ENCODE data around the gene EPS15. TPM values are rescaled to one million over a fixed set of nuclear protein-coding genes. Genes with fewer than 3 reads are reported as not detected.

The EPS15 gene
- polyA plus RNA-seq, 1 donor (not counting 4 experiments of a cell fraction or from before 2014, with no cell fraction given) = 33.2 TPM

DNA sequence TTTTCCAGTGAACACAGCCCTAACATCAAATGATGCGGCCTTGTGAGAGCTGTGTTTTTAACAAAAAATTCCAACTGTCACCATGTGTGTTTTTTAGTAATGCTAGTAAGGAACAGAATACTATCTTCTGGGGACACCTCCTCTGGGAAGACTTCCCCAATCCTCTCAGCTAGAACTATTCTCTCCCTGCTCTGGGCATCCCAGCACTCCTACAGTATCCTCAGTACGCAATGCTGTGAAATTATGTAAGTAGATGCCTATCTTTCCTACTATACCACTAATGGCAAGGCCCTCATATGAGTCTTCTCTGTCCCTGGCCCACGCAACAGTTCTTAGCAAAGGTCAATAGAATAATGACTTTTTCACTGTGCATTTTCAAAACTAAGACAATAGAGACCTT is 169.2 kb downstream of the EPS15 start:
- H3K9me3 ChIP-seq (ENCODE audit: control insufficient read depth, low read depth, low read length) = no peaks in the 10 kb centered on the region
- no peak overlapping the region for H3K4me3 ChIP-seq (ENCODE audit: control insufficient read depth in 2 of 3, extremely low read depth in 1 of 3, insufficient read depth in 2 of 3, low read depth in 1 of 3, low read length in 3 of 3)
- TF ChIP-seq, protein P1, sequence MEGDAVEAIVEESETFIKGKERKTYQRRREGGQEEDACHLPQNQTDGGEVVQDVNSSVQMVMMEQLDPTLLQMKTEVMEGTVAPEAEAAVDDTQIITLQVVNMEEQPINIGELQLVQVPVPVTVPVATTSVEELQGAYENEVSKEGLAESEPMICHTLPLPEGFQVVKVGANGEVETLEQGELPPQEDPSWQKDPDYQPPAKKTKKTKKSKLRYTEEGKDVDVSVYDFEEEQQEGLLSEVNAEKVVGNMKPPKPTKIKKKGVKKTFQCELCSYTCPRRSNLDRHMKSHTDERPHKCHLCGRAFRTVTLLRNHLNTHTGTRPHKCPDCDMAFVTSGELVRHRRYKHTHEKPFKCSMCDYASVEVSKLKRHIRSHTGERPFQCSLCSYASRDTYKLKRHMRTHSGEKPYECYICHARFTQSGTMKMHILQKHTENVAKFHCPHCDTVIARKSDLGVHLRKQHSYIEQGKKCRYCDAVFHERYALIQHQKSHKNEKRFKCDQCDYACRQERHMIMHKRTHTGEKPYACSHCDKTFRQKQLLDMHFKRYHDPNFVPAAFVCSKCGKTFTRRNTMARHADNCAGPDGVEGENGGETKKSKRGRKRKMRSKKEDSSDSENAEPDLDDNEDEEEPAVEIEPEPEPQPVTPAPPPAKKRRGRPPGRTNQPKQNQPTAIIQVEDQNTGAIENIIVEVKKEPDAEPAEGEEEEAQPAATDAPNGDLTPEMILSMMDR (optimal IDR thresholded peaks at IDR 0.05 in 1 of 3, IDR thresholded peaks at IDR 0.05 in 1 of 3, conservative IDR thresholded peaks at IDR 0.05 in 1 of 3; ENCODE audit: extremely low read depth in 1 of 3, insufficient read depth in 2 of 3, low read length in 3 of 3) = no peak
- TF ChIP-seq EZH2 (IDR thresholded peaks at IDR 0.05; ENCODE audit: low read length) = no peak
- no peaks in the 10 kb centered on the region for H3K79me2 ChIP-seq (ENCODE audit: control insufficient read depth, insufficient read depth, low read length)
- H3K4me2 ChIP-seq (ENCODE audit: control insufficient read depth, extremely low read depth, insufficient read depth, low read depth, low read length) = no peak overlapping the region
- H3K36me3 ChIP-seq (ENCODE audit: control insufficient read depth in 2 of 2, extremely low read depth in 1 of 2, insufficient read depth in 2 of 2, low read length in 2 of 2) = peaks cover 0 to 1% of the 10 kb centered on the region in 2 experiments
- peaks cover 6% of the 10 kb centered on the region for H3K27me3 ChIP-seq (ENCODE audit: control insufficient read depth, extremely low read depth, insufficient read depth, low read length)
- H2AFZ ChIP-seq (ENCODE audit: control insufficient read depth, low read length) = no peak overlapping the region
- DNase-seq (ENCODE audit: low read depth, low spot score) = no peak
- H4K20me1 ChIP-seq (ENCODE audit: control insufficient read depth, extremely low read depth, insufficient read depth, low read length) = no peaks in the 10 kb centered on the region
- no peak overlapping the region for H3K9ac ChIP-seq (ENCODE audit: control insufficient read depth, extremely low read depth, insufficient read depth, low read length)
- H3K27ac ChIP-seq (ENCODE audit: control insufficient read depth, insufficient read depth, low read length) = no peak overlapping the region
- no peaks in the 10 kb centered on the region for H3K4me1 ChIP-seq (ENCODE audit: control insufficient read depth, extremely low read depth, insufficient read depth, low read length)
- no peaks in the 10 kb centered on the region for H3K9me1 ChIP-seq (ENCODE audit: control insufficient read depth, extremely low read depth, insufficient read depth, low read length)
- no peak for FAIRE-seq
- dilution Hi-C loops (cut with MboI; ENCODE audit: extremely low pct_ligation_motif_present, low sequenced_read_pairs) = no loop called here

DNA sequence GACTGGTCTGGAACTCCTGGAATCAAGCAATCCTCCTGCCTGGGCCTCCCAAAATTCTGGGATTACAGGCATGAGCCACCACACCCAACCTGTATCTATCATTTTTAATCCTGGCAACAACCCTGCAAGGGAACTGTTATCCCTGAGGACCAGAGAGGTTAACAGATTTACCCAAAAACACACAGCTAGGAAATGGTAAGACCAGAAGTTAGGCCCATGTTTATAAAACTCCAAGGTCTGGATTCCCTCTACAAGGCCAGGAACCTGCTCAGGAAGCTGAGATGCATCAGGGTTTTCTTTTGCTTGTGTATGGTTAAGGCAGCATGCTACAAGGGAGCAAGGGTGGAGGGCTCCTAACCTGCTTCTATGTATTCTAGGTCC is 170.9 kb downstream of the EPS15 start:
- Histone ChIP-seq H3K9me3 (ENCODE audit: control insufficient read depth, low read depth, low read length) (no peaks in the 10 kb centered on the region), H3K9ac (ENCODE audit: control insufficient read depth, extremely low read depth, insufficient read depth, low read length) (no peak overlapping the region), H3K27ac (ENCODE audit: control insufficient read depth, insufficient read depth, low read length) (no peak overlapping the region), H3K4me3 (ENCODE audit: control insufficient read depth in 2 of 3, extremely low read depth in 1 of 3, insufficient read depth in 2 of 3, low read depth in 1 of 3, low read length in 3 of 3) (no peak overlapping the region), H3K36me3 (ENCODE audit: control insufficient read depth in 2 of 2, extremely low read depth in 1 of 2, insufficient read depth in 2 of 2, low read length in 2 of 2) (no peaks in the 10 kb centered on the region), H2AFZ (ENCODE audit: control insufficient read depth, low read length) (no peak overlapping the region), H3K9me1 (ENCODE audit: control insufficient read depth, extremely low read depth, insufficient read depth, low read length) (no peaks in the 10 kb centered on the region), H3K79me2 (ENCODE audit: control insufficient read depth, insufficient read depth, low read length) (no peaks in the 10 kb centered on the region), H3K4me2 (ENCODE audit: control insufficient read depth, extremely low read depth, insufficient read depth, low read depth, low read length) (no peak overlapping the region), H3K4me1 (ENCODE audit: control insufficient read depth, extremely low read depth, insufficient read depth, low read length) (no peaks in the 10 kb centered on the region), H3K27me3 (ENCODE audit: control insufficient read depth, extremely low read depth, insufficient read depth, low read length) (peaks cover 21% of the 10 kb centered on the region), H4K20me1 (ENCODE audit: control insufficient read depth, extremely low read depth, insufficient read depth, low read length) (no peaks in the 10 kb centered on the region)
- TF ChIP-seq, protein P1 (optimal IDR thresholded peaks at IDR 0.05 in 1 of 3, IDR thresholded peaks at IDR 0.05 in 1 of 3, conservative IDR thresholded peaks at IDR 0.05 in 1 of 3; ENCODE audit: extremely low read depth in 1 of 3, insufficient read depth in 2 of 3, low read length in 3 of 3) = no peak
- TF ChIP-seq EZH2 (IDR thresholded peaks at IDR 0.05; ENCODE audit: low read length) = no peak
- FAIRE-seq (no peak), DNase-seq (ENCODE audit: low read depth, low spot score) (no peak)
- dilution Hi-C loops (cut with MboI; ENCODE audit: extremely low pct_ligation_motif_present, low sequenced_read_pairs) = no loop called here

Measured in keratinocyte (primary cell).